ENCODE results near the gene EED. TPM values are rescaled to one million over a fixed set of nuclear protein-coding genes. Genes with fewer than 3 reads are reported as not detected.
"Not testable (repeated sequence)": the region's sequence is repeated elsewhere in the genome, so short reads cannot be mapped to it uniquely, and the experiment has no call there.

The EED gene
- total RNA-seq, 4 donors from 2014 or later, result 15.7 to 26.4 (median 20.7) TPM

DNA sequence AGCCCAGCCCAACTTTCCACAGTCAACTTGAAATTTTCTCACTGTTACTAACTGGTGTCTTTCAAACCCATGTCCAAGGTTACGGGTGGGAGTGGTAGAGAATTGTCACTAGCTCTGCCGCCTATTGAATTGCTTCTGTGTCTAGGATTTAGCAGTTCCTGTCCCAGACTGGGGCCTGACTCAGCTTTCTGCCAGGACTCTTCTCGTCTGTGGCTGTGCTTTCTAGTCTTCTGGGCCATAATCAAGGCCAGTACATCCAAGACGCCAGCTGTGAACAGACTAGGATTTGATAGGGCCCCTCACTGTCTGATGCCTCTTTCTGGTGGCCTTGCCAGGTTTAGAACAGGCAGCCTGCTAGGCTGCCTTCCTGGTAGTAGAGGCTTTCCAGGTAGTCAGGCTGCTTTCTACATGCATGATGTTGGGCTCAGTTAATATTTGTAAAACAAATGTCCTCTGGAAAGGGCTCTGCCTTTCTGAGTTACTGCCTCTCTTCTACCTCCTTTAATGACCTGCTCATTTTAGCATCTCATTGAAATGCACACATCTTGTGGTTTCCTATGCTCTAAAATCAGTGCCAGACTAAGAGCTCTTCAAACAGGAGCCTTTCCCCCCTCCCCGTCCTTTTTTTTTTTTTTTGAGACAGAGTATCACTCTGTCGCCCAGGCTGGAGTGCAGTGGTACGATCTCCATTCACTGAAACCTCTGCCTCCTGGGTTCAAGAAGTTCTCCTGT is 44.4 kb downstream of the EED start:
- no peaks in the 10 kb centered on the region for H3K9me3 ChIP-seq

DNA sequence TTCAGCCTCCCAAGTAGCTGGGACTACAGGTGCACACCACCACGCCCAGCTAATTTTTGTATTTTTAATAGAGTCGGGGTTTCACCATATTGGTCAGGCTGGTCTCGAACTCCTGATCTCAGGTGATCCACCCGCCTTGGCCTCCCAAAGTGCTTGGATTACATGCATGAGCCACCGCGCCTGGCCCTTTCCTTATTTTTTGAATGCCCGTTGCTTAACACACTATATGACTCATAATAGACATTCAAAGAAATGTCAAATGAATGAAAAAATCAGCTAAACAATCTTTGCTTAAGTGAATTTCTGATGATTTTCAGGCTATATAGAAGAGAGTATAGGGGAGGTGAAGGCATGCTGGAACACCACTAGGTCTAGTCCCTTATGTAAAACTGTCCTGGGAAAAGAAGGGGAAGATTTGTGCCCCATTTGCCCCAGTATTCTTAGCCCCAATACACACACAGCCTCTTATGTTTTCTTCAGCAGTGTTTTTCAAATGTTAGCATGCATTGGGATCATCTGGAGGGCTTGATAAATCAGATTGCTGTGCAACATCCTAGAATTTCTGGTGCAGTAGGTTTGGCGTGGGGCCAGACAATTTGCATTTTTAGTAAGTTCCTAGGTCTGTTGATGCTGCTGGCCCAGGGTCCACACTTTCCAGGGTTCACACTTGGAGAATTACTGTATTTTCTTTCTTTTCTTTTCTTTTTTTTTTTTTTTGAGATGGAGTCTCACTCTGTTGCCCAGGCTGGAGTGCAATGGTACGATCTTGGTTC is 45.1 kb downstream of the EED start:
- not testable (repeated sequence) for H3K27me3 ChIP-seq, H3K36me3 ChIP-seq, H3K9me3 ChIP-seq, DNase-seq, H3K4me1 ChIP-seq, H3K4me3 ChIP-seq, H3K27ac ChIP-seq

More for the DNA sequence above, 44.4 kb downstream of the EED start:
- H3K36me3 ChIP-seq, result peaks cover 0 to 11% (median 0%) of the 10 kb centered on the region in 3 donors
- H3K4me3 ChIP-seq, result no peak overlapping the region
- no peak for DNase-seq
- no peak for TF ChIP-seq POLR2A (IDR thresholded peaks at IDR 0.05)
- TF ChIP-seq, protein P1, sequence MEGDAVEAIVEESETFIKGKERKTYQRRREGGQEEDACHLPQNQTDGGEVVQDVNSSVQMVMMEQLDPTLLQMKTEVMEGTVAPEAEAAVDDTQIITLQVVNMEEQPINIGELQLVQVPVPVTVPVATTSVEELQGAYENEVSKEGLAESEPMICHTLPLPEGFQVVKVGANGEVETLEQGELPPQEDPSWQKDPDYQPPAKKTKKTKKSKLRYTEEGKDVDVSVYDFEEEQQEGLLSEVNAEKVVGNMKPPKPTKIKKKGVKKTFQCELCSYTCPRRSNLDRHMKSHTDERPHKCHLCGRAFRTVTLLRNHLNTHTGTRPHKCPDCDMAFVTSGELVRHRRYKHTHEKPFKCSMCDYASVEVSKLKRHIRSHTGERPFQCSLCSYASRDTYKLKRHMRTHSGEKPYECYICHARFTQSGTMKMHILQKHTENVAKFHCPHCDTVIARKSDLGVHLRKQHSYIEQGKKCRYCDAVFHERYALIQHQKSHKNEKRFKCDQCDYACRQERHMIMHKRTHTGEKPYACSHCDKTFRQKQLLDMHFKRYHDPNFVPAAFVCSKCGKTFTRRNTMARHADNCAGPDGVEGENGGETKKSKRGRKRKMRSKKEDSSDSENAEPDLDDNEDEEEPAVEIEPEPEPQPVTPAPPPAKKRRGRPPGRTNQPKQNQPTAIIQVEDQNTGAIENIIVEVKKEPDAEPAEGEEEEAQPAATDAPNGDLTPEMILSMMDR (IDR thresholded peaks at IDR 0.05), result no peak
- no peaks in the 10 kb centered on the region for H3K27me3 ChIP-seq
- no peak overlapping the region for H3K27ac ChIP-seq
- H3K4me1 ChIP-seq, result no peaks in the 10 kb centered on the region

DNA sequence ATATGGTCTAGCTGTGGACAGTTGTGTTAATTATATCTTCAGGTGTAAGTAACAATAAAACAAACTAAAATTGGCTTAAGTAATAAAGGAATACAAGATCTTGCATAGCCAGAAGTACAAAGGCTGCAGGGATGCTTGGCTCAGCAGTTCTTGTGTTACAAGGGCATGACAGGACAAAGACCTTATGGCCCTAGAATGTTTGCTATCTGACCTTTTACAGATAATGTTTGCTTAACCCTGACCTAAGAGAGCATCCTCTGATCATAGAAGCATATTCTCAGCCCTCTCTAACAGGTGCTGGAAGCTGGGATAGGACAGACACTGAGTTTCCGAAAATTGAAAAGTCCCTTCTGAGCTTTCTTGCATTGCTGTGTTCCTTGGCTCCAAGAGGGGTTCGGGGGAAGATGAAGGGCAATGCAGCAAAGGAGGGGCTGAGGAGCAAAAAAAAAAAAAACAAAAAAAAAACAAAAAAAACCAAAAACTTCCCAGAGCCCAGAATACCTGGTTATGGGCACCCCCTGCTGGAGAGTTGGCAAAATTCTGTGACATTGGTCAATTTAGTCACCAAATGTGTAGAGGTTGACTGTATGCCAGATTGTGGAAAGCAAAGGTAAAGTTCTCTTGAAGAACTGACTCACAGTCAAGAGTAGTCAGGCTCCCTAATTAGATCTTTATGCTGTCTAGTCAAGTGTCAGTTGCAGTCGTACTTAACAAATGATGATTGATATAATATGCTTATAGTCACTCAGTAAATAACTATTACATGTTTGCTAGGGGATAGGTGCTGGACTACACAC is 47.1 kb downstream of the EED start:
- Histone ChIP-seq H3K9me3 (no peaks in the 10 kb centered on the region), H3K27ac (no peak overlapping the region), H3K27me3 (no peaks in the 10 kb centered on the region), H3K4me3 (no peak overlapping the region), H3K36me3 (no peaks in the 10 kb centered on the region), H3K4me1 (no peaks in the 10 kb centered on the region)
- peak in 2 of 3 donors; percentile 42 to 67 for DNase-seq
- TF ChIP-seq POLR2A (IDR thresholded peaks at IDR 0.05), result no peak
- TF ChIP-seq, protein P1 (IDR thresholded peaks at IDR 0.05), result peak; percentile 23 to 64 (median 54)

DNA sequence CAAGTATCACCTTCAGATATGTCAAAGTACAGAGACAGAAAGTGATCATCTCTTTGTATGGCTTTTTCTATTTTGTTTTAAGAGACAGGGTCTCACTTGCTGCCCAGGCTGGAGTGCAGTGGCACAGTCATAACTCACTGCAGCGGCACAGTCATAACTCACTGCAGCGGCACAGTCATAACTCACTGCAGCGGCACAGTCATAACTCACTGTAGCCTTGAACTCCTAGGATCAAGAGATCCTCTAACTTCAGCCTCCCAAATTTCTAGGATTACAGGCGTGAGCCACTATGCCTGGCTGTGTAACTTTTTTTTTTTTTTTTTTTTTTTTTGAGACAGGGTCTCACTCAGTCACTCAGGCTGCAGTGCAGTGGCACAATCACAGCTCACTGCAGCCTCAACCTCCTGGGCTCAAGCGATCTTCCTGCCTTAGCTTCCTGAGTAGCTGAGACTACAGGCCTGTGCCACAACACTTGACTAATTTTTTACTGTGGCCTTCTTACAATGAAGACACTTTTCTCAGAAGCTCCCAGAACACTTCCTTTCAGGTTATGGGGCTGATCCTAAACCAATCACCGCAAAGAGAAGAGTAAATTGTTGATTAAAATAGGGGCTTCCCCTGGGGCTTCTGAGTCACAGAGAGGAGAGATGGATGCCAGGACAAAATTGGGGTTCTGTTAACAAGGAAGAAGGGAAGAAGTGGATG is 48.5 kb downstream of the EED start:
- Histone ChIP-seq H3K27ac (no peak overlapping the region), H3K4me3 (no peak overlapping the region), H3K36me3 (no peaks in the 10 kb centered on the region), H3K4me1 (no peaks in the 10 kb centered on the region), H3K9me3 (no peaks in the 10 kb centered on the region), H3K27me3 (no peaks in the 10 kb centered on the region)
- DNase-seq, result no peak
- TF ChIP-seq, protein P1 (IDR thresholded peaks at IDR 0.05), result no peak
- no peak for TF ChIP-seq POLR2A (IDR thresholded peaks at IDR 0.05)

DNA sequence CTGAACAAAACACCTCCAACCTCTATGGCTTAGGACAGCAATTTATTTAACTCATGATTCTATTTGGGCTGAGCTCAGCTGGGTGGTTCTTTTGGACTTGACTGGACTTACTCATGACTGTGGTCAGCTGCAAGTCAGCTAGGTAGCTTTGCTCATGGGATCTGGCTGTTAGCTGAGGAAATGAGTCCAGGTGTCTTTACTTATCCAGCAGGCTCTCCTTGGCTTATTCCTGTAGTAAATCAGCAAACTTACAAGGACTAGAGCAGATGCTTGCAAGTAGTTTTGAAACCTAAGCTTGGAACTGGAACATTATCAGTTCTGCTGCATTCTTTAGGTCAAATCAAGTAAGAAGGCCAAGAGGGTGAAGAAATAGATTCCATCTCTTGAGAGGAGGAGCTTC is 49.5 kb downstream of the EED start:
- H3K9me3 ChIP-seq, result no peaks in the 10 kb centered on the region
- no peak overlapping the region for H3K27ac ChIP-seq
- no peak for TF ChIP-seq POLR2A (IDR thresholded peaks at IDR 0.05)
- TF ChIP-seq, protein P1 (IDR thresholded peaks at IDR 0.05), result no peak
- H3K4me3 ChIP-seq, result no peak overlapping the region
- no peak for DNase-seq
- H3K36me3 ChIP-seq, result no peaks in the 10 kb centered on the region
- H3K27me3 ChIP-seq, result no peaks in the 10 kb centered on the region
- no peaks in the 10 kb centered on the region for H3K4me1 ChIP-seq

Data from Peyer's patch (tissue), 4 donors.